OCI-LY3 (cell line): ENCODE measurements around the gene MACC1.

Experiments used
- H2AFZ ChIP-seq: fragments of 200-600, 300-600 bp; shearing (Covaris generic); 2 replicates; pipeline ENCODE4 v1.6.0; 2014; ENCODE audit warnings: antibody characterized with exemption, low read depth, low read length
- H3K27ac ChIP-seq: fragments of 200-600, 300-600 bp; sonication (generic); 2 replicates; pipeline ENCODE4 v1.5.1; 2014; ENCODE audit warnings: mild to moderate bottlenecking, low read length, moderate library complexity, mixed read lengths
- H3K27me3 ChIP-seq: fragments of 200-600, 300-600 bp; sonication (generic); 2 replicates; pipeline ENCODE4 v1.6.1; 2014; ENCODE audit warnings: low read depth, low read length, mixed read lengths
- H3K36me3 ChIP-seq: fragments of 200-600, 300-600 bp; sonication (generic); replicated peaks from 2 replicates; pipeline ENCODE3; 2014; ENCODE audit warnings: low read depth, low read length, mixed read lengths
- H3K4me1 ChIP-seq: fragments of 300-600, 200-600 bp; sonication (generic); 2 replicates; pipeline ENCODE4 v1.6.1; 2014; ENCODE audit warnings: low read length, mixed read lengths
- H3K4me2 ChIP-seq: fragments of 200-600, 300-600 bp; sonication (generic); 2 replicates; pipeline ENCODE4 v1.6.1; 2014; ENCODE audit warnings: low read length, mixed read lengths
- H3K4me3 ChIP-seq: fragments of 300-600, 200-600 bp; sonication (generic); 2 replicates; pipeline ENCODE4 v1.5.1; 2014; ENCODE audit warnings: antibody characterized with exemption, mild to moderate bottlenecking, low read length, moderate library complexity
- H3K79me2 ChIP-seq: fragments of 300-600, 200-600 bp; shearing (Covaris generic); 2 replicates; pipeline ENCODE4 v1.6.1; 2014; ENCODE audit warnings: mild to moderate bottlenecking, low read length, mixed read lengths
- H3K9ac ChIP-seq: fragments of 300-600, 200-600 bp; shearing (Covaris generic); 2 replicates; pipeline ENCODE4 v1.6.0; 2014; ENCODE audit warnings: mild to moderate bottlenecking, low read length, moderate library complexity
- H3K9me3 ChIP-seq: fragments of 200-600, 300-600 bp; shearing (Covaris generic); 2 replicates; pipeline ENCODE4 v1.6.1; 2014; ENCODE audit warnings: low read length, mixed read lengths; ENCODE audit not compliant: insufficient read depth
- H4K20me1 ChIP-seq: fragments of 200-600, 300-600 bp; sonication (generic); 2 replicates; pipeline ENCODE4 v1.6.1; 2016; ENCODE audit warnings: low read length, mixed read lengths; ENCODE audit not compliant: insufficient read depth
- CTCF ChIP-seq: fragments of 200-600, 300-600 bp; sonication (generic); IDR thresholded peaks from 2 replicates; pipeline ENCODE4 v1.5.1; 2014; ENCODE audit warnings: antibody characterized with exemption, low read length, low read depth
- EZH2phosphoT487 ChIP-seq: fragments of 200-600 bp; shearing (Covaris generic); IDR thresholded peaks from 2 replicates; pipeline ENCODE4 v1.6.1; 2018; ENCODE audit warnings: antibody characterized with exemption, mixed run types, low read depth

MACC1 gene

GRCh38 chr7:20146451-20146850 is 70.7 kb downstream of the MACC1 start:
- Histone ChIP-seq H3K4me1 (peaks cover 8% of the 10 kb centered on the region), H3K36me3 (no peaks in the 10 kb centered on the region), H3K4me2 (no peak overlapping the region), H3K9me3 (no peaks in the 10 kb centered on the region), H3K27ac (no peak overlapping the region), H4K20me1 (no peaks in the 10 kb centered on the region), H3K9ac (no peak overlapping the region), H3K27me3 (no peaks in the 10 kb centered on the region), H2AFZ (no peak overlapping the region), H3K4me3 (no peak overlapping the region), H3K79me2 (no peaks in the 10 kb centered on the region)
- no peak for TF ChIP-seq EZH2phosphoT487
- no peak for TF ChIP-seq CTCF

- Histone ChIP-seq H3K27ac (no peak overlapping the region), H4K20me1 (no peaks in the 10 kb centered on the region), H3K9ac (no peak overlapping the region), H3K36me3 (no peaks in the 10 kb centered on the region), H3K4me1 (peaks cover 5% of the 10 kb centered on the region), H3K4me2 (no peak overlapping the region), H3K79me2 (no peaks in the 10 kb centered on the region), H3K27me3 (no peaks in the 10 kb centered on the region), H3K9me3 (no peaks in the 10 kb centered on the region), H2AFZ (no peak overlapping the region), H3K4me3 (no peak overlapping the region)
- no peak for TF ChIP-seq CTCF
- TF ChIP-seq EZH2phosphoT487, result no peak
Observed at GRCh38 chr7:20144801-20145200, 72.4 kb downstream of the MACC1 start.

GRCh38 chr7:20141666-20142065 is 75.5 kb downstream of the MACC1 start:
- Histone ChIP-seq H2AFZ (no peak overlapping the region), H3K4me2 (no peak overlapping the region), H3K4me3 (no peak overlapping the region), H3K9ac (no peak overlapping the region), H3K79me2 (no peaks in the 10 kb centered on the region), H3K27me3 (no peaks in the 10 kb centered on the region), H3K36me3 (no peaks in the 10 kb centered on the region), H4K20me1 (no peaks in the 10 kb centered on the region), H3K4me1 (peaks cover 9% of the 10 kb centered on the region), H3K9me3 (no peaks in the 10 kb centered on the region), H3K27ac (no peak overlapping the region)
- no peak for TF ChIP-seq EZH2phosphoT487
- TF ChIP-seq CTCF, result no peak

GRCh38 chr7:20141002-20141345 is 76.2 kb downstream of the MACC1 start:
- H3K79me2 ChIP-seq, result no peaks in the 10 kb centered on the region
- no peaks in the 10 kb centered on the region for H3K36me3 ChIP-seq

More at GRCh38 chr7:20141002-20141345, 76.2 kb downstream of the MACC1 start:
- H3K4me3 ChIP-seq, result no peak overlapping the region
- H3K9ac ChIP-seq, result no peak overlapping the region
- no peak overlapping the region for H3K27ac ChIP-seq
- H3K4me1 ChIP-seq, result peaks cover 9% of the 10 kb centered on the region
- H2AFZ ChIP-seq, result no peak overlapping the region
- H3K27me3 ChIP-seq, result no peaks in the 10 kb centered on the region
- TF ChIP-seq EZH2phosphoT487 (no peak), CTCF (no peak)
- H4K20me1 ChIP-seq, result no peaks in the 10 kb centered on the region
- H3K9me3 ChIP-seq, result no peaks in the 10 kb centered on the region
- H3K4me2 ChIP-seq, result no peak overlapping the region
